Common myeloid progenitor, CD34-positive (primary cell): ENCODE measurements around the gene SIM2.

ENCODE experiments used
- CTCF ChIA-PET: fragments of 350-600 bp; sonication (Branson Sonifier 250); formaldehyde crosslinking; loops from one replicate; lab custom pipeline; 2021; ENCODE audit warnings: antibody characterized with exemption; lab: Charles Lee
- POLR2A ChIA-PET: fragments of 350-600 bp; sonication (Branson Sonifier 250); formaldehyde crosslinking; loops from one replicate; lab custom pipeline; 2021; ENCODE audit warnings: antibody characterized with exemption; lab: Charles Lee
- DNase-seq, 3 donors: peaks; one replicate each; pipeline versions ENCODE4 v3.0.0 to v3.0.0-alpha.2; 2013
- H3K27ac ChIP-seq, 2 experiments: 1 replicate in 1 of 2; 2 replicates in 1 of 2; pipeline ENCODE4 v1.7.0; 2013; ENCODE audit warnings: inconsistent platforms in 2 of 2, low read length in 2 of 2, mild to moderate bottlenecking in 2 of 2, low read depth in 1 of 2, moderate library complexity in 1 of 2; ENCODE audit not compliant: severe bottlenecking in 2 of 2, insufficient read depth in 1 of 2, poor library complexity in 1 of 2
- H3K27me3 ChIP-seq, 5 experiments: replicated peaks in 2 of 5; 1 replicate in 3 of 5; 2 replicates in 2 of 5; pipeline versions ENCODE4 v1.6.1 to v1.7.0; 2013; ENCODE audit warnings: low read length in 4 of 5, mild to moderate bottlenecking in 2 of 5, moderate library complexity in 2 of 5, inconsistent platforms in 1 of 5; ENCODE audit not compliant: insufficient read depth in 5 of 5, control insufficient read depth in 4 of 5
- H3K36me3 ChIP-seq, 4 experiments: 1 replicate in 2 of 4; 2 replicates in 2 of 4; pipeline versions ENCODE4 v1.6.1 to v1.7.0; 2013; ENCODE audit warnings: low read length in 3 of 4, control low read depth in 1 of 4, mild to moderate bottlenecking in 1 of 4; ENCODE audit not compliant: control insufficient read depth in 4 of 4, insufficient read depth in 4 of 4
- H3K4me1 ChIP-seq, 4 experiments: 1 replicate in 3 of 4; 2 replicates in 1 of 4; pipeline versions ENCODE4 v1.6.1 to v1.7.1; 2013; ENCODE audit warnings: low read length in 3 of 4, mild to moderate bottlenecking in 3 of 4, control low read depth in 1 of 4, inconsistent platforms in 1 of 4, moderate library complexity in 1 of 4; ENCODE audit not compliant: control insufficient read depth in 4 of 4, insufficient read depth in 4 of 4; ENCODE audit errors: control extremely low read depth in 1 of 4
- H3K4me3 ChIP-seq, 7 experiments: 1 replicate in 4 of 7; 2 replicates in 3 of 7; pipeline versions ENCODE4 v1.5.1 to v1.7.0; 2013; ENCODE audit warnings: mild to moderate bottlenecking in 7 of 7, low read length in 6 of 7, moderate library complexity in 6 of 7, inconsistent platforms in 2 of 7, low read depth in 2 of 7, control low read depth in 1 of 7; ENCODE audit not compliant: insufficient read depth in 4 of 7, control insufficient read depth in 1 of 7; ENCODE audit errors: extremely low read depth in 1 of 7
- H3K9me3 ChIP-seq, 5 experiments: 1 replicate in 4 of 5; 2 replicates in 1 of 5; pipeline versions ENCODE4 v1.6.1 to v1.7.1; 2013; ENCODE audit warnings: low read length in 4 of 5, mild to moderate bottlenecking in 2 of 5, inconsistent platforms in 1 of 5, low read depth in 1 of 5, moderate library complexity in 1 of 5; ENCODE audit not compliant: control insufficient read depth in 4 of 5, insufficient read depth in 2 of 5; ENCODE audit errors: control extremely low read depth in 1 of 5
- WGBS: methylation state at CpG from one replicate; pipeline ENCODE4 v1.1.5; 2013; ENCODE audit not compliant: insufficient coverage; 5-methylcytosine and 5-hydroxymethylcytosine counted together

SIM2 gene

DNA sequence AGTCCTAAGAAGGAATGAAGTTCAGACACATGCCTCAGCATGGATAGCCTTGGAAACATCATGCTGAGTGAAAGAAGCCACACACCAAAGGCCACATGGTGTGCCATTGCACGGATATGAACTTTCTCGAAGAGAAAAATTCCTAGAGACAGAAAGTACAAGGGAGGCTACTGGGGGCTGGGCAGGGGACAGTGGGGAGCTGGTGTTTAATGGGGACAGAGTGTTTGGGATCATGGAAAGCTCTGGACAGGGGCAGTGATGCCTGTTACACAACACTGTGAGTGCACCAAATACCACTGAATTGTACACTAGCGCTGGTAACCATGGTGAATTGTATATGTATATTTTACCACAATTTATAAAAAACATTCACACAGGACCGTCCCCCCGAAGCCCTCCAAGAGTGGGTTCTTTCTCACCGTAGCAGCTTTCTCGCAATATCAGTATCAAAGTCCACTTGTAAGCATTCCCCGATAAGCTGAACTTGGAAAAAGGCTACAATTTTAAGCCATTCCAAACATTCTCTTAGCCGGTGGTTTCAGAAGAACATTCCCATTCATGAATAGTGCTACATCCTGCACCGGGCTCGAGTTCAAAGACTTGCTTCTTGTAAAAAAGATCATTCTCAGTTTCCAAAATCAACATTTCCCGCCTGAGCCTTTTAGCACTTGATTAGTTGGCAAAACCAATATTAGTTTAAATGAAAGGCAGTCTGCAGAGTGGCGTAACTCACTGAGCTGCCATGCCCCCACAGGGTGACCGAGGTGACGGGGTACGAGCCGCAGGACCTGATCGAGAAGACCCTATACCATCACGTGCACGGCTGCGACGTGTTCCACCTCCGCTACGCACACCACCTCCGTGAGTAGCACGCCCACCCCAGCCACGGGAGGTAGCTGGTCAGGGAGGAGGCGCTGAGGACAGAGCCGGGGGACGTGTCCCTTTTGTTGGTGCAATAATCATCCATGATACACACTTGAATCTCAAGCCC, 31.7 kb downstream of the SIM2 start:
- Histone ChIP-seq H3K27ac (no peak overlapping the region), H3K36me3 (no peaks in the 10 kb centered on the region), H3K27me3 (peaks cover 0 to 52% (median 12%) of the 10 kb centered on the region in 5 experiments), H3K4me1 (no peaks in the 10 kb centered on the region), H3K9me3 (no peaks in the 10 kb centered on the region), H3K4me3 (no peak overlapping the region)
- DNase-seq: no peak
- ChIA-PET POLR2A (no interaction called here), CTCF (interaction anchor here (1.8 kb wide), 1 partner anchor 16 kb away, joined by 5 read pairs; no protein-coding TSS in a partner anchor)
- WGBS: 94% methylated on average over 25 of the region's 30 CpGs

- DNase-seq: no peak
- WGBS: 92% methylated on average over 14 of the region's 14 CpGs
- Histone ChIP-seq H3K27ac (no peak overlapping the region), H3K4me3 (no peak overlapping the region), H3K4me1 (no peaks in the 10 kb centered on the region), H3K9me3 (no peaks in the 10 kb centered on the region), H3K27me3 (peaks cover 0 to 48% (median 12%) of the 10 kb centered on the region in 5 experiments), H3K36me3 (no peaks in the 10 kb centered on the region)
- ChIA-PET POLR2A (no interaction called here), CTCF (no interaction called here)
Observed at GRCh38 chr21:36732217-36732616, 33.3 kb downstream of the SIM2 start.

DNA sequence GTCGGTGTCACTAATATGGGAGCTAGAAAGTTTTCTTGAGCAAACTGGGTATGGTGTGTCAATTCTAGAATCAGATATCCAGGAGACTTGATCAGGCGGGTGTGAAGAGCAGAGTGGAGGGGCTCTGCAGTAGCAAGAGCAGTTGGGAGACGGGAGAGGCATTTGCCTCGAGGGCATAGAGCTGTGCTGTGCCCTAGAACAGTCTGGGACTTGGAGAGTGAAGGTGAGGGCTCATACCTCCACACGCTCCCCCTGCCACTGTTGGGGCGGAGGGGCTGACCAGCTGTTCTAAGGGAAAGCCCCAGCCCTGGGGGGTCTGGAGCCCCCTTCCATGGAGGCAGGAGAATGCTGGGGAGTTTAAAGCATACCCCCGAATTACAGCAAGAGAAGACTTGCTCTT, 33.8 kb downstream of the SIM2 start:
- peaks cover 0 to 48% (median 12%) of the 10 kb centered on the region in 5 experiments for H3K27me3 ChIP-seq
- no peaks in the 10 kb centered on the region for H3K36me3 ChIP-seq
- H3K9me3 ChIP-seq: no peaks in the 10 kb centered on the region
- H3K4me1 ChIP-seq: no peaks in the 10 kb centered on the region
- 97% methylated on average over 6 of the region's 7 CpGs for WGBS
- no peak overlapping the region for H3K27ac ChIP-seq
- H3K4me3 ChIP-seq: no peak overlapping the region
- ChIA-PET POLR2A (no interaction called here), CTCF (no interaction called here)
- DNase-seq: no peak

- H3K4me1 ChIP-seq: no peaks in the 10 kb centered on the region
- no peak overlapping the region for H3K27ac ChIP-seq
- H3K4me3 ChIP-seq: no peak overlapping the region
- CTCF ChIA-PET: interaction anchor here (1.0 kb wide), 1 partner anchor 27 kb away, joined by 3 read pairs; no protein-coding TSS in a partner anchor
- peaks cover 0 to 51% (median 13%) of the 10 kb centered on the region in 5 experiments for H3K27me3 ChIP-seq
- 100% methylated on average over 3 of the region's 6 CpGs for WGBS
- POLR2A ChIA-PET: interaction anchor here (0.7 kb wide), 1 partner anchor 13 kb away, joined by 5 read pairs; no protein-coding TSS in a partner anchor
- DNase-seq: no peak
- H3K36me3 ChIP-seq: no peaks in the 10 kb centered on the region
- H3K9me3 ChIP-seq: no peaks in the 10 kb centered on the region
Observed at GRCh38 chr21:36733857-36734256, 34.9 kb downstream of the SIM2 start.

- peaks cover 0 to 52% (median 9%) of the 10 kb centered on the region in 5 experiments for H3K27me3 ChIP-seq
- no peak overlapping the region for H3K4me3 ChIP-seq
- H3K9me3 ChIP-seq: no peaks in the 10 kb centered on the region
- no peaks in the 10 kb centered on the region for H3K4me1 ChIP-seq
- H3K36me3 ChIP-seq: no peaks in the 10 kb centered on the region
- POLR2A ChIA-PET: no interaction called here
- H3K27ac ChIP-seq: no peak overlapping the region
- DNase-seq: no peak
- CTCF ChIA-PET: interaction anchor here (1.0 kb wide), 1 partner anchor 28 kb away, joined by 3 read pairs; no protein-coding TSS in a partner anchor
- WGBS: 95% methylated on average over 7 of the region's 9 CpGs
Observed at GRCh38 chr21:36734367-36735200, 35.7 kb downstream of the SIM2 start.

DNA sequence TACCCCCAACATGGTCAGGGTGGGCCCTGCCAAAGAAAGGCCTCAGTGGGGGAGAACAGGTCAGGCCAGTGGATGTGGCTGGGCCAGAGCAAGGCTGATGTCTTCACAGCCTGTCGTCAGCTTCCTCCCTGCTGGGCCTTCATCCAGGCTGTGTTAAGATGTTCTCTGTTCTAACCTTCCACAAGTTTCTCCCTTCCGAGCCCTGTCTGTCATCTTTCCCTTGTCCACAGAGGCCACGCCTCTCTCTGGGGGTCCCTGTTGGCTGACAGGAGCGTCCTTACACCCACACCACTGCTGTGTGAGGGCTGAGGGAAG, 36.2 kb downstream of the SIM2 start:
- Histone ChIP-seq H3K36me3 (no peaks in the 10 kb centered on the region), H3K4me1 (no peaks in the 10 kb centered on the region), H3K4me3 (no peak overlapping the region), H3K27me3 (peaks cover 0 to 49% (median 7%) of the 10 kb centered on the region in 5 experiments), H3K9me3 (no peaks in the 10 kb centered on the region), H3K27ac (no peak overlapping the region)
- DNase-seq: no peak
- WGBS: 100% methylated on average over 1 of the region's 4 CpGs
- POLR2A ChIA-PET: no interaction called here
- CTCF ChIA-PET: no interaction called here
